C4-2B (cell line): ENCODE measurements around the gene RPS21.
A peak's percentile ranks its signal among the peaks of the same experiment; 100 is the strongest.

Source experiments
- H3K27ac ChIP-seq: fragments of 450-650 bp; 2 replicates; pipeline ENCODE4 v1.5.1; 2017
- CTCF ChIP-seq: fragments of 450-650 bp; conservative IDR thresholded peaks from 2 replicates; pipeline ENCODE4 v1.5.1; 2017; ENCODE audit warnings: mild to moderate bottlenecking
- ZFX ChIP-seq: fragments of 450-650 bp; IDR thresholded peaks from 2 replicates; pipeline ENCODE4 v1.6.1; 2017

The RPS21 gene

GRCh38 chr20:62354811-62355341 lies 32.0 kb upstream of the RPS21 start:
- TF ChIP-seq CTCF = no peak
- TF ChIP-seq ZFX = no peak
- peak overlapping the region; percentile 98 for H3K27ac ChIP-seq

GRCh38 chr20:62355516-62355877 lies 31.4 kb upstream of the RPS21 start:
- H3K27ac ChIP-seq = peak overlapping the region; percentile 98
- TF ChIP-seq CTCF (no peak), ZFX (no peak)

GRCh38 chr20:62355878-62356588 lies 30.9 kb upstream of the RPS21 start:
- H3K27ac ChIP-seq = peak overlapping the region; percentile 98
- no peak for TF ChIP-seq ZFX
- no peak for TF ChIP-seq CTCF

- TF ChIP-seq ZFX (no peak), CTCF (no peak)
- H3K27ac ChIP-seq = peak overlapping the region; percentile 98
Observed at GRCh38 chr20:62356589-62357186, 30.2 kb upstream of the RPS21 start.

GRCh38 chr20:62357187-62357667 lies 29.7 kb upstream of the RPS21 start:
- H3K27ac ChIP-seq = peak overlapping the region; percentile 98
- no peak for TF ChIP-seq ZFX
- TF ChIP-seq CTCF = no peak

- no peak for TF ChIP-seq CTCF
- TF ChIP-seq ZFX = no peak
- H3K27ac ChIP-seq = peak overlapping the region; percentile 98
Observed at GRCh38 chr20:62357681-62358080, 29.2 kb upstream of the RPS21 start.
